Embryonic facial prominence (tissue), 1 donor: ENCODE results near the gene CDK17.
"Not testable (repeated sequence)": the region's sequence is repeated elsewhere in the genome, so short reads cannot be mapped to it uniquely, and the experiment has no call there.

Source experiments
- DNase-seq: peaks from one replicate; pipeline ENCODE4 v3.0.0-alpha.2; 2016; ENCODE audit errors: extremely low spot score

The CDK17 gene

DNA sequence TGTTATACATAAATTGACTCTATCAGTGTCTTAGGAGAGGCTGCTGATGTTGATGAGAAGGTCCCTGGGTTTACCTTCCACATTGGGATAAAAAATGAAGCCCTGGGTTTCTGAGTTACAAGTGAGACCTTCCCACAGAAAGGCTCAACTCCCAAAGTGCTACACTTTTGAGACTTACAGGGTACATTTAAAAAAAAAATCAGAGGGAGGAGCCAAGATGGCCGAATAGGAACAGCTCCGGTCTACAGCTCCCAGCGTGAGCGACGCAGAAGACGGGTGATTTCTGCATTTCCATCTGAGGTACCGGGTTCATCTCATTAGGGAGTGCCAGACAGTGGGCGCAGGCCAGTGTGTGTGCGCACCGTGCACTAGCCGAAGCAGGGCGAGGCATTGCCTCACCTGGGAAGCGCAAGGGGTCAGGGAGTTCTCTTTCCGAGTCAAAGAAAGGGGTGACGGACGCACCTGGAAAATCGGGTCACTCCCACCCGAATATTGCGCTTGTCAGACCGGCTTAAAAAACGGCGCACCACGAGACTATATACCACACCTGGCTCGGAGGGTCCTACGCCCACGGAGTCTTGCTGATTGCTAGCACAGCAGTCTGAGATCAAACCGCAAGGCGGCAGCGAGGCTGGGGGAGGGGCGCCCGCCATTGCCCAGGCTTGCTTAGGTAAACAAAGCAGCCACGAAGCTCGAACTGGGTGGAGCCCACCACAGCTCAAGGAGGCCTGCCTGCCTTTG lies 84.3 kb downstream of the CDK17 start:
- DNase-seq = not testable (repeated sequence)

DNA sequence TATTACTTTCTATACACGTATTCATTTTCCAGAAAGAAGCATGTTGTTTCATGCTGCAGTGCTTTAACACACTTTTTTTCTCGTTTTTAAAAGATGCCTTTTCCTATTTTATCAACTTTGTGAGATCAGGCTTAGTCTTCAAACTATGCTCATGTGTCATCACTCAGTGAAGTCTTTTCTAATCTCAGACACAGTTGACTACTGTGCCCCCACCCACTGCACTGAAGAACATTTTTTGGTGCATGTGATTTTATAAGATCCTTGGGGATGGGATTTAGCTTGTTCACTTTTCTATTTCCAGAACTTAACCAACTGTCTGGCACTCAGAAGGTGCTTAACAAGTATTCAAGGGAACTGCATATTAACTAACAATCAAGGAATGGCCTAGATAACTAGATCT lies 85.5 kb downstream of the CDK17 start:
- DNase-seq = no peak

DNA sequence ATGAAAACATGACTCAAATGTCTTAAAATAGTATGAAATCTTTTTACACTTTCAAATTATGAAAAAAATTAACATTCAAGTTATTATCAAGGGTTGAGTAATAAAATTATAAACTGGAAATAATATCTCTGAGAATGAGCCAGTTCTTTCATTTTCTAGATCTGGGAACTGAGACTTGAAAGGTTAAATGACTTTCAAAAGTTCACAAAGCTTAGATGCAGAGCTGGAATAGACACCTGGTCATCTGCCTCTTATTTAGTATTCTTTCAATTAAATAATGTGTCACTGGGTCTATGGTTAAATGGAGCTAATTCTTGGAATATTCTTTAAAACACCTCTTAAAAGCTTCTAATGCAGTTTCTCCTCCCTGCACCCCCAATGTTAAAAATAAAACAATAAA lies 86.6 kb downstream of the CDK17 start:
- no peak for DNase-seq

DNA sequence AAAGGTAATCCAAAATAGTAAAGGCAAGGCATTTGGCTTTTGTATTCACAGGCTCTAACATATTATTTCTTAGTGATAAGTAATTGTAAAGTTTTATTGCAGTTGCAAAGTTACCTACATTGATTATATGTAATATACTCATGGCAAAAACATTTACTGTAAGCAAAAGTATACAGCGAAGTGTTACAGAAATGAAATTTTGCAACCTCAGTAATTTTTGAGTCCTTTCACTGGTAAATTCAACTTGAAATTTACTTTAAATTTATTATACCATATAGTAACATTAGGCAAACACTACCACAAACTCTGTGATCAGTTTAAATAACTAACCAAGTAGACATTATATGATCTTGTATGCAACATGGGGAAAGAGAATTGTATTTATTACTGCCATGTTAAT lies 89.0 kb downstream of the CDK17 start:
- DNase-seq = no peak

DNA sequence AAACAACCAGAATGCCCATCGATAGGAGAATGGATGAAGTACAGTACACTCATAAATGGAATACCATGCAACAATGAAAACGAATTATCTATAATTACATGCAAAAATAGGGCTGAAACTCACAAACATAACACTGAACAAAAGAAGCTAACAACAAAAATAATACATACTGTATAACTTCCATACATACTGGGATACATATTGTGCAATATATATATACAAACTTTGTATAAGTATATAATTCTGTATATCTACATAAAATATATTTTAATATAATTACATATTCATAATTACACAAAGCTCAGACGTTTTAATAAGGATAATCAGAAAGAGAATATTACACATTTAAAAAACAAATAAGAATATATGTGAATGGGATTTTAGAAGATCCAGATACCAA lies 90.2 kb downstream of the CDK17 start:
- DNase-seq = no peak

DNA sequence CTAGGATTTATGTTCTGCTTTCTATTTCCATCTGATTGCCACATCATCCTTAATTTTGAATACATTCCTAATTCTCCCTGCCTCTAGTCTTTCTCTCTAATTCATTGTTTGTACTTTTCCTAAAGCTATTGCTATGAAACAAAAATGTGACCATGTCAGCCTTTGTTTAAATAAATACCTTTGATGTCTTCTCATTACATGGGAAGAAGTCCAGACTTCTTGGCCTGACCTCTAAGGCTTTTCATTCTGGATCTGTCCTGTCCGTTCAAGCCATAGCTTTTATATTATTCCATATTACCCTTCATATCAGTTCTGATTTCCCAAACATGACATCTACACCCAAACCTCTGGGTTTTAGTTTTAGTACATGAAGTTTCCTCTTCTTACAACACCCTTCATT lies 91.4 kb downstream of the CDK17 start:
- no peak for DNase-seq

DNA sequence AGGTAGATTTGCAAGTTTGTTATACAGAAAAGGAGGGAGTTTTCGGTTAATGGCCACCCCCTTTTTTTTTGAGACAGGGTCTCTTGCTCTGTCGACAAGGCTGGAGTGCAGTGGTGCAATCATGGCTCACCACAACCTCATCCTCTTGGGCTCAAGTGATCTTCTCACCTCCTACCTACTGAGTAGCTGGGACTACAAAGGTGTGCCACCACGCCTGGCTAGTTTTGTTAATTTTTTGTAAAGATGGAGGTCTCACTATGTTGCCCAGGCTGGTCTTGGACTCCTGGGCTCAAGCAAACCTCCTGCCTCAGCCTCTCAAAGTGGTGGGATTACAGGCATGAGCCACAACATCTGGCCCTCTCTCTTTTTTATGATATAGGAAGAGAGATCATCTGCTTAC lies 94.6 kb downstream of the CDK17 start:
- no peak for DNase-seq

DNA sequence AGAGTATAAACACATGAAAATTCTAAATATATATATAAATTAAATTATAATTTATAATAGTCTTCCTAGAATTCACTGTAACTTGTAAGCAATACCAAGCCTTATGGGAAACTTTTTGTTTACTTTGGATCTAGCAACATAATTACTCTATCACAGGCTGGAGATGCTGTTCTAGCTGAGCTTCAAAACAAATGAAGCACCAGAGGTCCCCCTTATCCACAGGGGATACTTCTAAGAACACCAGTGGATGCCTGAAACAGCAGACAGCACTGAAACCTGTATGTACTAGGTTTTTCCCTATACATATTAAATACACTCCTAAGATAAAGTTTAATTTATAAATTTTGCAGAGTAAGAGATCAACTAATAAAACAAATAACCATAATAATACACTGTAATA lies 96.6 kb downstream of the CDK17 start:
- no peak for DNase-seq

DNA sequence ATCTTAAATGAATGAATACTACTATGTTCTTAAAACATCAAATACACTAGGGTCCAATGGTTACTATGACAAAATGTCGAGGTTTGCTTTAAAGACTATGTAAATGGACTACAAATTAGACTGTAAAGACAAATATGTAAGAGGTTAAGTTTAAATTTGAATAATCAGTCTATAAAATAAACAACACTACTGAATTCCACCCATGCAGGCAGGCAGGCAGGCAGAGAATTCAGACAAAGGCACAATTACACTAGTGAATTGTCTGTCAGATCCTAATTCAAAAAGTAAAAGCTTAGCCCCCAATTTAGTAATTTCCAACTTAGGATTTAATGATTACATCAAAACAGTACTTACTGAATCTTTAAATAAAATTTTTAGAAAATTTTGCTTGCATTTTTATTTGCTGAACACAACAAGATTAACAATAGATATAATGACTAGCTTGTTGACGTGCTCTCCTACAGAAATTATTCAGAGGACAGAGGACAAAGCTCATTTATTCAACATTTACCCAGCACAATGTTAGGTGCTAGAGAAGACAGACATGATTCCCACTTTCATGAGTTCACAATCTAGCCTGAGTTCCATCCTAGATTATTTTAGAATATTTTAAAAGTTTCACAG lies 97.4 kb downstream of the CDK17 start:
- DNase-seq = no peak

DNA sequence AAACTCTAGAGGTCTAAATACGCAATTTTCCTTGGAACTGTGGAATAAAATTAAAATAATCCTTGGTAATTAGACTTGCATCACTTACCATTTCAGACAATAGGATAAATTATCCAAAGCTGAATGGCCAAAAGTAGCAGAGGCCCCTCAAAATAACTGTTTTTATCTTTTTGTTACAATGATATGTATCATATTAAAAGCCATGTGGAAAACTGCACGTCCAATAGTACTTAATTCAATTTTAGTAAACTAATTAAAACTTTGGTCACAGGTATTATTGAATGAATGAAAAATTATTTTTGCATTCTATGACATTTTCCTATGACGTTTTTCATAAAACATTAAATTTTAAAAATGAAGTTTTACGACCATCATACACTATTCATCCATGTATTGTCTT lies 98.5 kb downstream of the CDK17 start:
- DNase-seq = no peak

DNA sequence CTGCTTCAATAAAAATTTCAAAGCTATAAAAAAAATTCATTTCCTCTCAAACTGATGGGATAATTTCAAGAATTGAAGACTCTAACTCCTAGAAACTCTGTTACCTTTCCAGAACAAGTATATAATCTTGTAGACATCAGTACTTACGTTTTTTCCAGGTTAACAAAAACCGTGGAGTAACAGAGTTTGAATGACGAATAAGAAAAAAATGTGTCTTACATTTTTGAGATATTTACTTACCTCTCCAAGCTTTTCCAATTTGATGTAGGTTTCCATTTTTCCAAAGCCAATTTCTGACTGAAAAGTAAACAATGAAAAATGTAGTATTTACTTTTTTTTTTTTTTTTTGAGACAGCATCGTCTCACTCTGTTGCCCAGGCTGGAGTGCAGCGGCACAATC lies 100.2 kb downstream of the CDK17 start:
- DNase-seq = no peak

DNA sequence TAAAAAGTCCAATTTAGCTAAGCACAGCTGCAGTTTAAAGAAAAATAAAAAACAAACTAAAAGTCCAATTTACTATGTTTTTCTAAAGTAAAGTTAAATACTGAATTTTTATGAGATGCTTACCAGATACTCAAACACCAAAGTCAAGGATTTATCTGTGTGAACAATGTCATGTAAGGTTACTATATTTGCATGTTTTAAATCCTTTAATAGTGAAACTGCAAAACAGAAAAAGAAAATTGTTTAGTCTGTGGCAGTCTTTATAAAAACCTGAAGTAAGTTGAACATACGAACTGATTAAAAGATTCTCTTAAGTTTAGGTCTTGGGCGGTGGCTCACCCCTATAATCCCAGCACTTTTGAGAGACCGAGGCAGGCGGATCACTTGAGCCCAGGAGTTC lies 102.7 kb downstream of the CDK17 start:
- no peak for DNase-seq

DNA sequence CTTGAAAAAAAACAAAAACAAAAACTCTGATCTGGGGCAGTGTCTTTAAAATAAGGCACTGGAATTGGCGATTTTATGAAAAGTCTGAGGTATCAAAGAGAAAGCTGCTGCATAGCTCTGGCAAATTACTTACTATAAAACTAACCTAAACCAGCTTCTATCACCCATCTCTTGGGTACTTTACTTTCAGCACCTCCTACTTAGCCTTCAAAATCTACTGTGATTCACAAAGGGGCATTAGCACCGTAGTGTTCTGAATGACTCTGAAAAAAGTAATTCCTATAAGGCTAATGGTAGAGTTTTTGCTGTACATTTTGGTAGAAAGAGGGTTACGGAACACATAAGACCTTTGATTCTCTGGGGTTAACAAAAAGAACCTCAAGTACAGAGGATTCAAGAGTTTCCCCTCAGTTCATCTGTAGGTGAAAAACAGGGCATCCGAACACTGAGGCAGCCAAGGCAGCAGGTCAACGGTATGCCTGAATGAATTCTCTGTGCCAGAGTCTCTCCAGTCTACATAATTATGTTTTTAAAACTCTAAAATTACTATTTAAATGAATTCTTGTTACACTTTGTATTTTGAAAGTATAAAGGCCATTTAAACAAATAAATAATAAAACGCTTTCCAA lies 104.6 kb downstream of the CDK17 start:
- no peak for DNase-seq

DNA sequence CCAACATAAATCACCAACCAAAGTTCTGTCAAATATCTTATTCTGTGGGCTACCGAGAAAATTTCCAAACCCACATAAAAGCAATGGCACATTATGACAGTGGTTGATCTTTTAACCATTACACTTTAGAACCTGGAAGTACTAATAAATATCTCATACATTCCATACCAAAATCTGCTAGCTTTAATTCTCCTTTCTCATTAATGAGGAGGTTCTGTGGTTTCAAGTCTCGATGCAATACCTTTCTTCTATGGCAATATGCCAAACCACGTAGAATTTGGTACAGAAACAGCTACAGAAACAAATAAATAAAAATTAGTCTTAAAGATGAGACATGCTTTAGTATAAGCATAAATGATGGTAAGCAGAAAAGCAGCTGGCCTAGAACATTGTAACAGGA lies 105.4 kb downstream of the CDK17 start:
- DNase-seq = no peak

DNA sequence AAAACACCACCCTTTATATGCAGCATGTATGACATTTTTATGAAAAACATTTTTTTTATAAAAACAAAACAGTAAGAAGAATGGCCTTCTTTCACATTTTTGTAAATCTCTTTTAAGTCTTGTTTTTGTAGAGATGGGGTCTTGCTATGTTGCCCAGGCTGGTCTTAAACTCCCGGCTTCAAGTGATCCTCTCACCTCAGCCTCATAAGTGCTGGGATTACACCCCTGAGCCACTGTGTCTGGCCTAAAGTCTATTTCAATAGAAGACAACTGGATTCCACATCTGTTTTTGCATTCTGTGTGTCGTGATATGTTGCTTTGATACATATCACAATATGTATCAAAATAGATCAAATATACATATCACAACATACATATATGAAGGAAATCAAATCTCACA lies 107.1 kb downstream of the CDK17 start:
- no peak for DNase-seq

DNA sequence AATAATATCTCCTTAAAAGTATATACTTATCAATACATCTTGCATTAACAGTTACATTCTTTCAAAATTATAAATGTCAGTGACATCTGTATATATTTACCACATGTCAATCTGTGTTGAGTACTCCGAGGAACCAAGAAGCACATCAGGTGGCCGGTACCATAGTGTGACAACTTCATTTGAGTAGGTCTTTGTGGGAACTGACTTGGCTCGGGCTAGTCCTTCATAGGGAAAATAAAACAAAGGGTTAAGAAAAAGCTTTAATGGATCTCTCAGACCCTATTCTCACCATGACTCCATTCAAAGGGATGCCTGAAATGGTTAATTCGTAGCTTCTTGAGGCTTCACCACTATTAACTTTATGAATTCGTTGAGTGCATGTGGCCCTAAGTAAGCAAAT lies 111.2 kb downstream of the CDK17 start:
- DNase-seq = no peak

DNA sequence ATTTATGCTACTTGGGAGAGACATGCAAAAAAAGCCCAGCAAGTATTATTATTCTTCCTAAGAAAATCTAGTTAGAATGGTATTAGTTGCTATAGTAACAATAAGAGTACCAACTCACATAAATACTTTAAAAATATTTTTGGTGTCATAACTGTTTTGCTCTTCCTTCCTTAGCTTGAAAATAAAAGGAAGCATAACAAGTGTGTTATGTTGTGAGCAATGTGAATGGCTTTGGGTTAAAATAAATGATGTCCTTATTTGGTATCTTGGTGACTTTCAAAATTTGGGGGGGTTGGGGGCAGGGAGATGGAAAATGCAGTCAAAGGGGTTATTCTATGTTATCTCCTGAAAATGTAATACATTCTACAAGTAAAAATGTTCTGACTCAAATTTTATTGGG lies 115.1 kb downstream of the CDK17 start:
- DNase-seq = no peak

DNA sequence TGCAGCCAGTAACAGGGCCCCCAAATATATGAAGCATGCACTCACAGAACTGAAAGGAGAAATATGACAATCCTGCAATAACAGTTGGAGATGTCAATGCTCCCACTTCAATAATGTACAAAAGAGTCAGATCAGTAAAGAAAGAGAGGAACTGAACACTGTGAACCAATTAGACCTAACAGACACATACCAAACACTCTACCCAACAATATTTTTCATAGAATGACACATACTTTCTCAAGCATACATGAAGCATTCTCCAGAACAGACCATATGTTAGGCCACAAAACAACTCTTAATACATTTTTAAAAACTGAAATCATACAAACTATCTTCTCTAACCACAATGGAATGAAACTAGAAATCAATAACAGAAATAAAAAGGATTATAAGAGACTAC lies 125.9 kb downstream of the CDK17 start:
- DNase-seq = no peak

DNA sequence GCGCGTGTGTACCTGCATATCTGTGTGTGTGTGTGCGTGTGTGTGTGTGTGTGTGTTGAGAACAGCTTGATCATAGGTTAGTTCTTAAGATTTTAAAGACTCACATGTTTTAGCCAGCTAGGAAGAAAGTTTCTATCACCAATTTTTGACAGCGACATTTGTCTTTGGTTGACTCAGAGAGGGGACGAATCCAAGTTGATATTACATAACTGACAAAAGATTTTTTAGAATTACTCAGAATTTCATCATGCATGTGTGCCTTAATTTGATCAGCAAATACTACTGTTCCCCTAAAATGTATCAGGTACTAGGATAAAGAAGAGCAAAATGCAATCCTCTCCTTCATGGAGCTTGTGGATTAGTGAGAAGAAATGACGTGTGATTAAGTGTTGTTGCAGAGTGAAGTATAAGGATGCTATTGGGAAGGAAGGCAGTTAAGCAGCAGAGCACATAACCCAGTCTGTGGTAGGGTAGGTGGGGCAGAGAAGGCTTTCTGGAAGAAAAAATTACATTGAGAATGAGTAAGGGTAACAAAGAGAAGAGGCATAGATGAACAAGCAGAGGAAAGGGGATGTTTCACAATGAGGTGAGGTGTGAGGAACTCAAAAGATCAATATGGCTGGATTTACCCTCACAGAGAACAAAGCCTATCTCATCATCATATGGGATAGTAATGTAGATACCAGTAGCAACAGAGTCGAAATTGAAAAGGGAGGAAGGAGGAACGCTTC lies 128.6 kb downstream of the CDK17 start:
- DNase-seq = no peak

DNA sequence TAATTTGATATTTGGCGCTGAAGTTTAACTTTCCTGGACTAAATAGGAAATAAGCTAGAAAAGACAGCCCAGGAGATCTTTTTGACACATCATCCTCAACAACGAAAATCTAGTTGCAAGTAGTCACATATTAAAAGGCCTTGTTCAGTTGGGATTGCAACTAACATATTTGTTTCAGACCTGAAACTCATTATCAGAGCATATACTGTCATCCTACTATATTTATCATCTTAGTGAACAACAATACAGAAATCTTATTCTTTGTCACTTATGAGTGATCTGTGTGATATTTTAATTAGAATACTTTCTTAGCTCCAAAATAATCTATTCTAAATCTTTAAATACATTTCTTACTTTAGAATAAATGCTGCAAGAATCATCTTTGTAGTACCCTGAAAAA lies 134.0 kb downstream of the CDK17 start:
- DNase-seq = no peak

DNA sequence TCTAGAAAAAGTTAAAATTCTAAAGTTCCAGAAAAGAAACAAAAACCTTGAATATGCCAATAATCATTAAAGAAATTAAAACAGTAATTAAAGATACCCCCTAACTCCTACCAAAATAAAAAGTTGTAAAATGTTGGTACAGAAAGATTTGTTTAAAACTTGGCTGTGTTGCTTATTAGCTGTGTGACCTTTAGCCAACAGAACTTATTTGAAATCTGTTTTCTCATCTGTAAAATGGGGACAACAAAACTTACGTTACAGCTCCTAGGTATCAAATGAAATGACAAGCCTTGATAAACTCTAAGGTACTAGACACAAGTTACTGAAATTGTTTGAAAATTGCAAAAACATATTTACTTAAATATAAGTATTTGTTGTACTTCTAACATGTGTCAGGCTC lies 134.4 kb downstream of the CDK17 start:
- no peak for DNase-seq

DNA sequence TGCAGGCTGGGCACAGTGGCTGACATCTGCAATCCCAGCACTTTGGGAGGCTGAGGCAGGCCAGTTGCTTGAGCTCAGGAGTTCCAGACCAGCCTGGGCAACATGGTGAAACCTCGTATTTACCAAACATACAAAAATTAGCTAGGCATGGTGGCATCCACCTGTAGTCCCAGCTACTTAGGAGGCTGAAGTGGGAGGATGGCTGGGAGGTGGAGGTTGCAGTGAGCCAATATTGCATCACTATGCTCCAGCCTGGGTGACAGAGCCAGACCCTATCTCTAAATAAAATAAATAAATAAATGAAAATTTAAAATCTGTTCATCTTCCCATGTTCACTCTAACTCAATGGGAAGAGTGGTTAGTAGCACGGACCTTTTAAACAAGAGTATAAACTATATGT lies 134.8 kb downstream of the CDK17 start:
- no peak for DNase-seq

DNA sequence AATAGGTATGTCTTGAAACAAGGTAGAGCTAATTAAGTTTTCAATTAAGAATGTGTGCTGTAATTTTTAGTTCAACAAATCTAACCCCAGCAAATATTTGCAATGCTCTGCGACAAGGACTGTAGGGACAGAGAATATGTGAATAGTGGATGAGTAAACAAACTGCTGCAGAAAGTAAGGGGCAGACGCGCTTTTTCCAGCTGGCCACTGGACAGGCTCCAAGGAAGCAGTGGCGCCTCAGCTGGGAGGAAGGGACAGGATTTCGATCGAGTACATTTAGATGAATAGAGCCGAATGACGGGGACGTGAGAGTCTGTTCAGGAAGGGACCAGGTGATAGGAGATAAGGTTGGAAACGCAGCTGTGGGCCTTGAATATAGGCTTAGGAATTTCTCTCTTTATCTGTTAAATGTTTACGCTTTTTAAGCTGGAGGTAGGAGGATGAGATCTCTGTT lies 136.8 kb downstream of the CDK17 start:
- DNase-seq = no peak
